Caco-2 (cell line): ENCODE data around the gene FAM217B. TPM values are rescaled to one million over a fixed set of nuclear protein-coding genes. Genes with fewer than 3 reads are reported as not detected.

Source experiments
- BruUV-seq: library from RNA; stranded (reverse); fragments of 400-500 nt; replicated peaks from 2 replicates; lab custom pipeline; 2021; lab: Mats Ljungman, UMichigan
- CTCF ChIA-PET: fragments of 300-600 bp; sonication (Branson Sonifier 250); formaldehyde crosslinking; loops from one replicate; lab custom pipeline; 2022; ENCODE audit warnings: antibody characterized with exemption; lab: Charles Lee
- POLR2A ChIA-PET: fragments of 300-600 bp; sonication (Branson Sonifier 250); formaldehyde crosslinking; loops from one replicate; lab custom pipeline; 2022; ENCODE audit warnings: antibody characterized with exemption; lab: Charles Lee
- DNase-seq, 2 experiments: peaks; one replicate each; pipeline versions ENCODE4 v3.0.0 to v3.0.0-alpha.2; 2020 to 2022
- H3K27me3 ChIP-seq: replicated peaks from 2 replicates; pipeline ENCODE4 v1.6.0; 2011; ENCODE audit warnings: low read length; ENCODE audit not compliant: control insufficient read depth, insufficient read depth
- H3K36me3 ChIP-seq: 2 replicates; pipeline ENCODE4 v1.5.1; 2011; ENCODE audit warnings: low read length; ENCODE audit not compliant: control insufficient read depth, insufficient read depth
- H3K4me1 ChIP-seq: fragments of 250-450 bp; sonication (Bioruptor Pico); 2 replicates; pipeline ENCODE4 v1.5.1; 2020; ENCODE audit warnings: mild to moderate bottlenecking
- H3K4me3 ChIP-seq: 2 replicates; pipeline ENCODE4 v1.5.1; 2011; ENCODE audit warnings: low read depth, mild to moderate bottlenecking, control low read depth, low read length
- H3K9me3 ChIP-seq: fragments of 250-450 bp; sonication (Bioruptor Pico); 2 replicates; pipeline ENCODE4 v1.5.1; 2020; ENCODE audit warnings: mild to moderate bottlenecking, moderate library complexity
- H3K27ac Mint-ChIP-seq: one replicate; pipeline ENCODE4 v1.8.0; 2022; ENCODE audit warnings: mixed read lengths; ENCODE audit not compliant: unreplicated experiment
- H3K27me3 Mint-ChIP-seq: one replicate; pipeline ENCODE4 v1.8.0; 2022; ENCODE audit warnings: mixed read lengths; ENCODE audit not compliant: insufficient read depth, unreplicated experiment
- H3K36me3 Mint-ChIP-seq: one replicate; pipeline ENCODE4 v1.8.0; 2022; ENCODE audit warnings: mild to moderate bottlenecking, mixed read lengths; ENCODE audit not compliant: insufficient read depth, unreplicated experiment
- H3K4me1 Mint-ChIP-seq: one replicate; pipeline ENCODE4 v1.8.0; 2022; ENCODE audit warnings: low read depth, mixed read lengths; ENCODE audit not compliant: unreplicated experiment
- H3K4me3 Mint-ChIP-seq: one replicate; pipeline ENCODE4 v1.8.0; 2022; ENCODE audit warnings: mild to moderate bottlenecking, moderate library complexity, mixed read lengths; ENCODE audit not compliant: unreplicated experiment
- H3K9me3 Mint-ChIP-seq: one replicate; pipeline ENCODE4 v1.8.0; 2022; ENCODE audit warnings: mixed read lengths; ENCODE audit not compliant: unreplicated experiment
- intact Hi-C: fragments of 100-400 bp; cut with micrococcal nuclease; formaldehyde crosslinking; loops from one replicate; pipeline ENCODE4 v1.10.0; 2022; ENCODE audit not compliant: unreplicated experiment
- total RNA-seq: library from RNA; stranded (reverse); gene quantifications from 2 replicates; pipeline ENCODE4 v1.2.3, GENCODE V29; 2022
- TF ChIP-seq, protein P1 (sequence below), 2 experiments: fragments of 200-600 bp in 1 of 2; IDR thresholded peaks; 1 replicate in 1 of 2; 2 replicates in 1 of 2; pipeline versions ENCODE4 v1.5.1 to v1.8.0; 2011 to 2022; ENCODE audit warnings: antibody characterized with exemption in 1 of 2, control low read depth in 1 of 2, inconsistent platforms in 1 of 2, low read depth in 1 of 2, low read length in 1 of 2, mild to moderate bottlenecking in 1 of 2, moderate library complexity in 1 of 2; ENCODE audit not compliant: insufficient read depth in 1 of 2, severe bottlenecking in 1 of 2, unreplicated experiment in 1 of 2

Gene FAM217B
- total RNA-seq, 1 experiment from 2014 or later: 65.3 TPM

DNA sequence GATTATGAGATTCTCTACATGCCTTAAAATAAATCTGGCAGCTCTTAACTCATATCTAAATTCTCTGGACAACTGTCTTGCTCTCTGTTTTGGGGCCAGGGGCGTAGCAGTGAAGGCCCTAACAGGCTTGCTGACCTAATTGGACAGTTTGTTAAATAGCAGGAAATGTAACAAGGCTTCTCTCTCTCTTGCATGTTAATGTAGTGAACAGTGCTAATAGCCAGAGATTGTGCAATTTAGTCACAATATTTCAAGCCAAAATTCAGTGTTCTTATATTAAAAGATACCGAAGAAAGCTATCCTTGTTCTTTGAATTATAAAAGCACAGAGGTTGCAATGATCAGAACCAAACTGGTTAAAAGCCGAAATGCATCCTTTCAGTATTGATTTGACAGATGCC lies 3.0 kb upstream of the FAM217B start:
- Histone ChIP-seq H3K4me1 (peaks cover 22% of the 10 kb centered on the region), H3K9me3 (no peaks in the 10 kb centered on the region), H3K4me3 (no peak overlapping the region), H3K27me3 (no peaks in the 10 kb centered on the region), H3K36me3 (no peaks in the 10 kb centered on the region)
- BruUV-seq: no TSS peak
- no peak for DNase-seq
- peaks cover 32% of the 10 kb centered on the region for H3K4me1 Mint-ChIP-seq
- no peaks in the 10 kb centered on the region for H3K27me3 Mint-ChIP-seq
- no peak overlapping the region for H3K4me3 Mint-ChIP-seq
- peaks cover 43% of the 10 kb centered on the region for H3K36me3 Mint-ChIP-seq
- no peaks in the 10 kb centered on the region for H3K9me3 Mint-ChIP-seq
- H3K27ac Mint-ChIP-seq: no peak overlapping the region
- POLR2A ChIA-PET: no interaction called here
- CTCF ChIA-PET: interaction anchor here (0.6 to 1.1 kb wide), 3 partner anchors 9 to 26 kb away, joined by 3 to 6 read pairs (median 3); no protein-coding TSS in a partner anchor
- intact Hi-C loops: no loop called here
- TF ChIP-seq, protein P1, sequence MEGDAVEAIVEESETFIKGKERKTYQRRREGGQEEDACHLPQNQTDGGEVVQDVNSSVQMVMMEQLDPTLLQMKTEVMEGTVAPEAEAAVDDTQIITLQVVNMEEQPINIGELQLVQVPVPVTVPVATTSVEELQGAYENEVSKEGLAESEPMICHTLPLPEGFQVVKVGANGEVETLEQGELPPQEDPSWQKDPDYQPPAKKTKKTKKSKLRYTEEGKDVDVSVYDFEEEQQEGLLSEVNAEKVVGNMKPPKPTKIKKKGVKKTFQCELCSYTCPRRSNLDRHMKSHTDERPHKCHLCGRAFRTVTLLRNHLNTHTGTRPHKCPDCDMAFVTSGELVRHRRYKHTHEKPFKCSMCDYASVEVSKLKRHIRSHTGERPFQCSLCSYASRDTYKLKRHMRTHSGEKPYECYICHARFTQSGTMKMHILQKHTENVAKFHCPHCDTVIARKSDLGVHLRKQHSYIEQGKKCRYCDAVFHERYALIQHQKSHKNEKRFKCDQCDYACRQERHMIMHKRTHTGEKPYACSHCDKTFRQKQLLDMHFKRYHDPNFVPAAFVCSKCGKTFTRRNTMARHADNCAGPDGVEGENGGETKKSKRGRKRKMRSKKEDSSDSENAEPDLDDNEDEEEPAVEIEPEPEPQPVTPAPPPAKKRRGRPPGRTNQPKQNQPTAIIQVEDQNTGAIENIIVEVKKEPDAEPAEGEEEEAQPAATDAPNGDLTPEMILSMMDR (IDR thresholded peaks at IDR 0.05; ENCODE audit: insufficient read depth in 1 of 2, low read depth in 1 of 2, low read length in 1 of 2, severe bottlenecking in 1 of 2, unreplicated experiment in 1 of 2): no peak

DNA sequence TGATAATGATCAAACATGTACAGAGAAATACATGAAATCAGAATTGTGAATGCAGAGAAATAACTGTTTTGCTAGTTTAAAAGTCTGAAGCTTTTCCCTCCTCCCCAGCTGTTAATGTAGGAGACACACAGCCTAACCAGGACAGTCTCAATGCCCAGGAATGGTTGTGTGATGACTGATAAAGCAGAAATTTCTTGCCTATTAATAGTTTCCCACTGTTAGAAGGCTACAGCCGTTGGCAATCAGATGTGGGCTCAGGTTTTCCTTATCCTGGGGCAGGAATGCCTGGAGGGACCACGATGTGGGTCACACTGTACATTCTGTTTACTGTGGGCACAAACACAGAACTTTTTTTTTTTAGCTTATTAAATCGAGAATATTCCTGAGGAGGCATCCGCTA lies 2.0 kb upstream of the FAM217B start:
- intact Hi-C loops: no loop called here
- no peaks in the 10 kb centered on the region for H3K27me3 Mint-ChIP-seq
- ChIA-PET POLR2A (interaction anchor here (0.5 kb wide), 1 partner anchor 149 kb away, joined by 4 read pairs; no protein-coding TSS in a partner anchor), CTCF (interaction anchor here (0.6 to 0.7 kb wide), 2 partner anchors 17 to 112 kb away, joined by 3 read pairs; no protein-coding TSS in a partner anchor)
- TF ChIP-seq, protein P1 (IDR thresholded peaks at IDR 0.05; ENCODE audit: insufficient read depth in 1 of 2, low read depth in 1 of 2, low read length in 1 of 2, severe bottlenecking in 1 of 2, unreplicated experiment in 1 of 2): no peak
- Histone ChIP-seq H3K36me3 (no peaks in the 10 kb centered on the region), H3K4me1 (peaks cover 22% of the 10 kb centered on the region), H3K27me3 (no peaks in the 10 kb centered on the region), H3K9me3 (no peaks in the 10 kb centered on the region), H3K4me3 (no peak overlapping the region)
- H3K9me3 Mint-ChIP-seq: no peaks in the 10 kb centered on the region
- peaks cover 32% of the 10 kb centered on the region for H3K4me1 Mint-ChIP-seq
- peak overlapping the region; percentile 99 for H3K4me3 Mint-ChIP-seq
- TSS peak; percentile 48 for BruUV-seq
- no peak for DNase-seq
- H3K27ac Mint-ChIP-seq: peak overlapping the region; percentile 79
- peaks cover 37% of the 10 kb centered on the region for H3K36me3 Mint-ChIP-seq

DNA sequence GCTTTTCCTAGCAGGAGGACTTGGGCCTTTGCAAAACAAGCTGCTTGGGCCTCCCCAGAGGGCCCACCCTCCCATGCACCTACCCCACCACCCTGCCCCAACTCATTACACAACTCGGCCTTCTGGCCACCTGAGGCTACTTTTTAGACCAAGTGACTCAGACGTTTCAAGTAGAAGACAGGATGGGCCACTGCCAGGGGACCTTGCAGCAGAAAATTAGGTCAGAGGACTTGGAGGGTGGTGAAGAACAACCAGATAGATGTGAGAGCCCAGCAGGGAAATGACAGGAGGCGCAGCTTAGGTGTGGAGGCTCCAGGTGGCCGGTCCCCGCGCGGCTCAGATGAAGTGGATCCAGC lies 1.5 kb upstream of the FAM217B start:
- Histone ChIP-seq H3K4me1 (peaks cover 22% of the 10 kb centered on the region), H3K27me3 (no peaks in the 10 kb centered on the region), H3K4me3 (peak overlapping the region; percentile 75), H3K36me3 (no peaks in the 10 kb centered on the region), H3K9me3 (no peaks in the 10 kb centered on the region)
- no peak for DNase-seq
- CTCF ChIA-PET: interaction anchor here (0.6 to 1.3 kb wide), 3 partner anchors 17 to 111 kb away, joined by 3 read pairs; no protein-coding TSS in a partner anchor
- POLR2A ChIA-PET: interaction anchor here (0.5 kb wide), 1 partner anchor 149 kb away, joined by 4 read pairs; no protein-coding TSS in a partner anchor
- Mint-ChIP-seq H3K27me3 (no peaks in the 10 kb centered on the region), H3K9me3 (no peaks in the 10 kb centered on the region), H3K27ac (peak overlapping the region; percentile 79), H3K4me1 (peaks cover 32% of the 10 kb centered on the region), H3K36me3 (peaks cover 34% of the 10 kb centered on the region), H3K4me3 (peak overlapping the region; percentile 99)
- no TSS peak for BruUV-seq
- intact Hi-C loops: no loop called here
- TF ChIP-seq, protein P1 (IDR thresholded peaks at IDR 0.05; ENCODE audit: insufficient read depth in 1 of 2, low read depth in 1 of 2, low read length in 1 of 2, severe bottlenecking in 1 of 2, unreplicated experiment in 1 of 2): no peak
